Stimulated activated CD4-positive, alpha-beta T cell treated with anti-CD3 and anti-CD28 coated beads, Interleukin-4, amount 100 ng/mL, for 4 hours (primary cell): ENCODE results near the gene PAX2.
A peak's percentile ranks its signal among the peaks of the same experiment; 100 is the strongest.

ENCODE experiments used
- DNase-seq, 2 experiments: peaks; one replicate each; pipeline ENCODE4 v3.0.0-alpha.2; 2020

PAX2 gene

GRCh38 chr10:100864036-100864885 is 118.9 kb downstream of the PAX2 start:
- DNase-seq, result no peak

- no peak for DNase-seq
These were observed 119.6 kb downstream of the PAX2 start for GRCh38 chr10:100864978-100865377.

- no peak for DNase-seq
These were observed 120.6 kb downstream of the PAX2 start for GRCh38 chr10:100866010-100866409.

GRCh38 chr10:100866575-100867098 is 121.3 kb downstream of the PAX2 start:
- DNase-seq, result no peak

- DNase-seq, result no peak
These were observed 122.0 kb downstream of the PAX2 start for GRCh38 chr10:100867261-100867963.

GRCh38 chr10:100868382-100868781 is 123.0 kb downstream of the PAX2 start:
- no peak for DNase-seq

GRCh38 chr10:100869399-100869798 is 124.0 kb downstream of the PAX2 start:
- DNase-seq, result no peak

GRCh38 chr10:100872034-100872791 is 126.8 kb downstream of the PAX2 start:
- DNase-seq, result peak; percentile 30 to 52

GRCh38 chr10:100873146-100873826 is 127.9 kb downstream of the PAX2 start:
- DNase-seq, result no peak

- DNase-seq, result no peak
These were observed 128.5 kb downstream of the PAX2 start for GRCh38 chr10:100873827-100874326.

- no peak for DNase-seq
These were observed 129.5 kb downstream of the PAX2 start for GRCh38 chr10:100874702-100875483.

- DNase-seq, result no peak
These were observed 130.2 kb downstream of the PAX2 start for GRCh38 chr10:100875484-100876166.

GRCh38 chr10:100876585-100877460 is 131.4 kb downstream of the PAX2 start:
- no peak for DNase-seq

- no peak for DNase-seq
These were observed 132.1 kb downstream of the PAX2 start for GRCh38 chr10:100877461-100877850.

- no peak for DNase-seq
These were observed 133.0 kb downstream of the PAX2 start for GRCh38 chr10:100878291-100878910.
